H1 (cell line): ENCODE measurements around the gene MMS22L. TPM values are rescaled to one million over a fixed set of nuclear protein-coding genes. Genes with fewer than 3 reads are reported as not detected.

Experiments used
- BRCA1 ChIP-seq: IDR thresholded peaks from 2 replicates; pipeline ENCODE4 v1.6.1; 2012; ENCODE audit warnings: low read depth, low read length, improper control_type of control experiment
- EZH2 ChIP-seq: fragments of 200-600 bp; sonication (generic); IDR thresholded peaks from 2 replicates; pipeline ENCODE4 v1.7.1; 2012; ENCODE audit warnings: low read depth, mild to moderate bottlenecking, moderate library complexity, low read length, inconsistent platforms; ENCODE audit not compliant: severe bottlenecking
- FOSL1 ChIP-seq: IDR thresholded peaks from 2 replicates; pipeline ENCODE4 v1.6.1; 2011; ENCODE audit warnings: mild to moderate bottlenecking, low read depth, low read length, moderate library complexity; ENCODE audit not compliant: insufficient read depth
- HDAC2 ChIP-seq, 2 experiments: fragments of 300-600 bp in 1 of 2; sonication (generic) in 1 of 2; IDR thresholded peaks; 2 replicates each; pipeline ENCODE4 v1.6.1; 2011 to 2012; ENCODE audit warnings: low read depth in 2 of 2, low read length in 2 of 2, mild to moderate bottlenecking in 2 of 2, moderate library complexity in 2 of 2, borderline replicate concordance in 1 of 2, inconsistent platforms in 1 of 2
- JUND ChIP-seq: IDR thresholded peaks from 2 replicates; pipeline ENCODE4 v1.6.1; 2011; ENCODE audit warnings: mild to moderate bottlenecking, improper control_type of control experiment, low read length
- SP4 ChIP-seq: IDR thresholded peaks from 2 replicates; pipeline ENCODE4 v1.6.1; 2012; ENCODE audit warnings: low read length, inconsistent platforms
- TEAD4 ChIP-seq: IDR thresholded peaks from 2 replicates; pipeline ENCODE4 v1.6.1; 2012; ENCODE audit warnings: low read depth, low read length, inconsistent platforms, mixed read lengths
- USF2 ChIP-seq: IDR thresholded peaks from 2 replicates; pipeline ENCODE4 v1.6.1; 2011; ENCODE audit warnings: low read length, improper control_type of control experiment
- polyA plus RNA-seq, 7 experiments: library from polyadenylated mRNA; depleted of rRNA in 3 of 7; stranded (reverse) in 5 of 7; unstranded in 2 of 7; fragments of >200 nt in 5 of 7; fragments of 200-250 nt in 2 of 7; gene quantifications; 1 replicate in 5 of 7; 2 replicates in 1 of 7; 4 replicates in 1 of 7; pipeline versions ENCODE4 v1.2.1 to v1.2.3, GENCODE V29; 2011 to 2013; ENCODE audit warnings: missing spikeins in 2 of 7, mixed read lengths in 2 of 7
- total RNA-seq: library from RNA; stranded (reverse); fragmentation: NEBNext Ultra II Directional; extraction: Animal tissue kit (Norgen Biotek cat#: 25700); gene quantifications from 2 replicates; pipeline ENCODE4 v1.2.1, GENCODE V29; 2021
- TF ChIP-seq, protein P1 (sequence below): fragments of 300-600 bp; sonication (generic); IDR thresholded peaks from 2 replicates; pipeline ENCODE4 v1.7.1; 2012; ENCODE audit warnings: low read length, moderate library complexity, mild to moderate bottlenecking, inconsistent platforms; ENCODE audit not compliant: insufficient replicate concordance

MMS22L gene
- total and polyA plus RNA-seq, 2 of the 8 experiments (the other 6 are each of a cell fraction or from before 2014, with no cell fraction given): 11.1 to 32.6 TPM

GRCh38 chr6:97136626-97137358, 146.2 kb downstream of the MMS22L start (continued):
- TF ChIP-seq, protein P1, sequence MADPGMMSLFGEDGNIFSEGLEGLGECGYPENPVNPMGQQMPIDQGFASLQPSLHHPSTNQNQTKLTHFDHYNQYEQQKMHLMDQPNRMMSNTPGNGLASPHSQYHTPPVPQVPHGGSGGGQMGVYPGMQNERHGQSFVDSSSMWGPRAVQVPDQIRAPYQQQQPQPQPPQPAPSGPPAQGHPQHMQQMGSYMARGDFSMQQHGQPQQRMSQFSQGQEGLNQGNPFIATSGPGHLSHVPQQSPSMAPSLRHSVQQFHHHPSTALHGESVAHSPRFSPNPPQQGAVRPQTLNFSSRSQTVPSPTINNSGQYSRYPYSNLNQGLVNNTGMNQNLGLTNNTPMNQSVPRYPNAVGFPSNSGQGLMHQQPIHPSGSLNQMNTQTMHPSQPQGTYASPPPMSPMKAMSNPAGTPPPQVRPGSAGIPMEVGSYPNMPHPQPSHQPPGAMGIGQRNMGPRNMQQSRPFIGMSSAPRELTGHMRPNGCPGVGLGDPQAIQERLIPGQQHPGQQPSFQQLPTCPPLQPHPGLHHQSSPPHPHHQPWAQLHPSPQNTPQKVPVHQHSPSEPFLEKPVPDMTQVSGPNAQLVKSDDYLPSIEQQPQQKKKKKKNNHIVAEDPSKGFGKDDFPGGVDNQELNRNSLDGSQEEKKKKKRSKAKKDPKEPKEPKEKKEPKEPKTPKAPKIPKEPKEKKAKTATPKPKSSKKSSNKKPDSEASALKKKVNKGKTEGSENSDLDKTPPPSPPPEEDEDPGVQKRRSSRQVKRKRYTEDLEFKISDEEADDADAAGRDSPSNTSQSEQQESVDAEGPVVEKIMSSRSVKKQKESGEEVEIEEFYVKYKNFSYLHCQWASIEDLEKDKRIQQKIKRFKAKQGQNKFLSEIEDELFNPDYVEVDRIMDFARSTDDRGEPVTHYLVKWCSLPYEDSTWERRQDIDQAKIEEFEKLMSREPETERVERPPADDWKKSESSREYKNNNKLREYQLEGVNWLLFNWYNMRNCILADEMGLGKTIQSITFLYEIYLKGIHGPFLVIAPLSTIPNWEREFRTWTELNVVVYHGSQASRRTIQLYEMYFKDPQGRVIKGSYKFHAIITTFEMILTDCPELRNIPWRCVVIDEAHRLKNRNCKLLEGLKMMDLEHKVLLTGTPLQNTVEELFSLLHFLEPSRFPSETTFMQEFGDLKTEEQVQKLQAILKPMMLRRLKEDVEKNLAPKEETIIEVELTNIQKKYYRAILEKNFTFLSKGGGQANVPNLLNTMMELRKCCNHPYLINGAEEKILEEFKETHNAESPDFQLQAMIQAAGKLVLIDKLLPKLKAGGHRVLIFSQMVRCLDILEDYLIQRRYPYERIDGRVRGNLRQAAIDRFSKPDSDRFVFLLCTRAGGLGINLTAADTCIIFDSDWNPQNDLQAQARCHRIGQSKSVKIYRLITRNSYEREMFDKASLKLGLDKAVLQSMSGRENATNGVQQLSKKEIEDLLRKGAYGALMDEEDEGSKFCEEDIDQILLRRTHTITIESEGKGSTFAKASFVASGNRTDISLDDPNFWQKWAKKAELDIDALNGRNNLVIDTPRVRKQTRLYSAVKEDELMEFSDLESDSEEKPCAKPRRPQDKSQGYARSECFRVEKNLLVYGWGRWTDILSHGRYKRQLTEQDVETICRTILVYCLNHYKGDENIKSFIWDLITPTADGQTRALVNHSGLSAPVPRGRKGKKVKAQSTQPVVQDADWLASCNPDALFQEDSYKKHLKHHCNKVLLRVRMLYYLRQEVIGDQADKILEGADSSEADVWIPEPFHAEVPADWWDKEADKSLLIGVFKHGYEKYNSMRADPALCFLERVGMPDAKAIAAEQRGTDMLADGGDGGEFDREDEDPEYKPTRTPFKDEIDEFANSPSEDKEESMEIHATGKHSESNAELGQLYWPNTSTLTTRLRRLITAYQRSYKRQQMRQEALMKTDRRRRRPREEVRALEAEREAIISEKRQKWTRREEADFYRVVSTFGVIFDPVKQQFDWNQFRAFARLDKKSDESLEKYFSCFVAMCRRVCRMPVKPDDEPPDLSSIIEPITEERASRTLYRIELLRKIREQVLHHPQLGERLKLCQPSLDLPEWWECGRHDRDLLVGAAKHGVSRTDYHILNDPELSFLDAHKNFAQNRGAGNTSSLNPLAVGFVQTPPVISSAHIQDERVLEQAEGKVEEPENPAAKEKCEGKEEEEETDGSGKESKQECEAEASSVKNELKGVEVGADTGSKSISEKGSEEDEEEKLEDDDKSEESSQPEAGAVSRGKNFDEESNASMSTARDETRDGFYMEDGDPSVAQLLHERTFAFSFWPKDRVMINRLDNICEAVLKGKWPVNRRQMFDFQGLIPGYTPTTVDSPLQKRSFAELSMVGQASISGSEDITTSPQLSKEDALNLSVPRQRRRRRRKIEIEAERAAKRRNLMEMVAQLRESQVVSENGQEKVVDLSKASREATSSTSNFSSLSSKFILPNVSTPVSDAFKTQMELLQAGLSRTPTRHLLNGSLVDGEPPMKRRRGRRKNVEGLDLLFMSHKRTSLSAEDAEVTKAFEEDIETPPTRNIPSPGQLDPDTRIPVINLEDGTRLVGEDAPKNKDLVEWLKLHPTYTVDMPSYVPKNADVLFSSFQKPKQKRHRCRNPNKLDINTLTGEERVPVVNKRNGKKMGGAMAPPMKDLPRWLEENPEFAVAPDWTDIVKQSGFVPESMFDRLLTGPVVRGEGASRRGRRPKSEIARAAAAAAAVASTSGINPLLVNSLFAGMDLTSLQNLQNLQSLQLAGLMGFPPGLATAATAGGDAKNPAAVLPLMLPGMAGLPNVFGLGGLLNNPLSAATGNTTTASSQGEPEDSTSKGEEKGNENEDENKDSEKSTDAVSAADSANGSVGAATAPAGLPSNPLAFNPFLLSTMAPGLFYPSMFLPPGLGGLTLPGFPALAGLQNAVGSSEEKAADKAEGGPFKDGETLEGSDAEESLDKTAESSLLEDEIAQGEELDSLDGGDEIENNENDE: no peak
- TF ChIP-seq FOSL1 (no peak), HDAC2 (IDR thresholded peaks at IDR 0.05; ENCODE audit: borderline replicate concordance in 1 of 2, low read depth in 2 of 2, low read length in 2 of 2) (no peak), SP4 (no peak), TEAD4 (no peak), JUND (no peak), BRCA1 (no peak), USF2 (no peak), EZH2 (no peak)
